GM19023 (cell line): ENCODE measurements around the gene PCNX4.

Source experiments
- ATAC-seq: cut with Tn5 transposase; IDR thresholded peaks from one replicate; pipeline ENCODE4 v1.9.1; 2021; ENCODE audit warnings: mild to moderate bottlenecking, moderate library complexity; ENCODE audit not compliant: unreplicated experiment

The PCNX4 gene

GRCh38 chr14:60204843-60205774 lies 113.4 kb downstream of the PCNX4 start:
- peak; percentile 57 for ATAC-seq

DNA sequence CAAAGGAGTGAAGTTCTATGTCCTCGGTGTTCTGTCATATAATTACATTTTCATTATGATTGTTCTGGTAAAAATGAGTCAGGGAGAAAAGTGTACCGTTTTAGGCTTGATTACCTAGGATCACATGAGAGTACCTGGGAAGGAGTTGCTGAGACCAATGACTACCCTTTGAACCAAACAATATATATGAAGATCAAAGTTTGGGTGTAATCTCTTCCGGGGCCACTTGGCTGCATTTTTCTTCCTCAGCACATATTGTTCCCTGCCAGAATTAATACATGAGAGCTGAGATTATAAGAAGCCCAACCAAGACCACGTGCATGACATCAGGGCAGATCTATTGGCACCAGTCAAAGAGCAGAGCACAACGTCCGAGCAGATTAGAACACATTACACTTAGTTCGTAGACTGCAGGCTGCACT lies 114.5 kb downstream of the PCNX4 start:
- no peak for ATAC-seq

- peak; percentile 40 for ATAC-seq
These were observed 115.3 kb downstream of the PCNX4 start for GRCh38 chr14:60206837-60207533.

DNA sequence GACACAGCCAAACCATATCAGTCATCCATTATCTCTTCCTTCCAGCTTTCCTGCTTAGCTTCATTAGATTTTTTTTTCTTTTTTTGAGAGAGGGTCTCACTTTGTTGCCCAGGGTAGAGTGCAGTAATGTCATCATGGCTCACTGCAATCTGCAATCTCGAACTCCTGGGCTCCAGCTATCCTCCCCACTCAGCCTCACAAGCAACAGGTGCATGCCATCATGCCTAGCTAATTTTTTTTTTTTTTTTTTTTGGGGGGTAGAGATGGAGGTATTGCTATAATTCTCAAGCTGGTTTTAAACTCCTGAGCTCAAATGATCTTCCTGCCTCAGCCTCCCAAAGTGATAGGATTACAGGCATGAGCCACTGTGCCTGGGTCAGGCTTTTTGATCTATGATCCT lies 119.0 kb downstream of the PCNX4 start:
- no peak for ATAC-seq

DNA sequence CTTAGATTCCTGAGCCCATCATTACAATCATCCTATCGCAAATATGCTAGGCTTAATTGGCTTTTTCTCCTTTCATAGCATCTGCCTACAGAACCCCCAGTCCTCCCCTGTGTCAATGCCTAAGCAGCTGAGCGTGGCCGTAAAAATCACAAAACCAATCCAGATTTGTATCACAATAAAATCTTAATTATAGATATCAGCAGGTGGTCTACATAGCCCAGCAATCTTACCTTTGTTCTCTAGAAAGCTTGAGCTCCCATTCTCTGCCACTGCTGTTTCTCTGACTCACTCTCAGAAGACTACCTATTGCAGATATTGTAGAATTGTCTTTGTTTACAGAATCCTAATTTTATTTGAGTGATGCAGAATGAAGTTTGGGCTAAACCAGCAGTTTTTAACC lies 119.4 kb downstream of the PCNX4 start:
- no peak for ATAC-seq

DNA sequence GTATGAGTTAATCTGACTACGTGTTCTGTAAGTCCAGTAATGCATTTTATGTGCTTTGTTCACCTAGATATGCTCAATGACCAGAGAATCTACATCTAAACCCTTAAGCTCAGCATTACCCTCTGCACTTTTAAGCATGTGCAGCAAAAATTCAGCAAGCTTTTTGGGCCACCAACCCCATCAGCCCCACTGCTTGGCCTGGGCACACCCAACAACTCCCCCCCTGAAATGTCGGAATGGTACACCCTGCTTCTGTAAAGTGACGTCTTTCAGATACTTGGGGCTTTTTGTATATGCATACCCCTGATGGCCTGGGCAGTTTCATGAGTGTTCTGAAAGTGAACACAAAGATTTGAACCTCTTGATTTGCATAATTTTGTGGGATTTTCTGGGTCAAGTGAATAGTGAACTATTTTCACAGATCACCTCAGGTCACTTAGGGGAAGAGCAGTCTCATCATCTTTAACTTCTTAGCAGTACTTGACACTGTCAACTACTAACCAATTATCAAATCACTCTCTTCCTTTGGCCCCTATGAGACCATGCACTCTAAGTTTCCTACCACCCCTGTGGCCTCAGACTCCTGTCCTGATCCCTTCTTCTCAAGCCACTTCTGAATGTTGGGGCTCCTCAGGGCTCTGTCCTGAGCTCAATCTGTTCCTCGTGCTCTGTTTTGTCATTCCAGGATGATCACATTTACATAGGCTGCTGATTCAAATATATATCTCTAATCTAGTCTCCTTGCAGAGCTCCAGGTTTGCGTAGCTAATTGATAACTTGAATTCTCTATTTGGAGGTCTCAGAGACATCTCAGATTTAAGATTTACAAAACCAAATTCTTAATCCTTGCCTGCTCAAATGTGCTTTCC lies 121.0 kb downstream of the PCNX4 start:
- peak; percentile 94 for ATAC-seq

- no peak for ATAC-seq
These were observed 122.3 kb downstream of the PCNX4 start for GRCh38 chr14:60214003-60214402.

GRCh38 chr14:60214415-60215126 lies 122.8 kb downstream of the PCNX4 start:
- no peak for ATAC-seq

DNA sequence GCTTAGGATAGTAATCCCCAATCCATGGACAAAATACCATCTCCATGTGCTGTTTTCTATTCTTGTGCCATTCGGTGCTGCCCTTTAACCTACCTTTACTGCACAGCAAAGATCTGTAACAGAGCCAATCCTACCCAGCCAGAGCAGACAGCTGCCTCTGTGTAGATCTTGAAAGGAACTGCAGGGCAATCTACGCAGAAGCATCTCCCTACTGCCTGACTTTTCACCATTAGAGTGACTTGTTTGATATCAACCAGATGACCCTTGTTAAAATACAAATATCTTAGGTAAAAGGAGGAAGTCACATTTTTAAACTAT lies 123.4 kb downstream of the PCNX4 start:
- no peak for ATAC-seq

- no peak for ATAC-seq
These were observed 124.0 kb downstream of the PCNX4 start for GRCh38 chr14:60215520-60216420.

DNA sequence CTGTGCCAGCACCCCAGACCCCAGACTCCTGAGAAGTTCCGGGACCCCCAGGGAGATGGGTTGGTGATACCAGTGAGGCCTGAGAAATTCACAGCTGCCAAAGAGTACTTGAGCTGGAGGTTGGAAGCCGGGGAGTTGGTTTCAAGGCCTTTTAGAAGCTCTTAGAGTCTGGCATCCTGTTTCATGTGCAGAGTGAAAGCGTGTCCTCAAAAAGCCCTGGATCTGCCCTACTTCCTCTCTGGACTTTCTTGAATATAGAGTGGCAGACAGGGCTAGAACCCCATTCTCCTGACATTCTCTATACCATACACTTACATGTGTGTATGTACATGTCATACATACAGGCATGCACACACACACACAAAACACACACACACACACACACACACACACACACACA lies 126.0 kb downstream of the PCNX4 start:
- no peak for ATAC-seq
